Ishikawa (cell line): ENCODE data around the gene SUCLG2.

Source experiments
- CEBPB ChIP-seq: IDR thresholded peaks from 2 replicates; pipeline ENCODE4 v1.6.1; 2012
- CREB1 ChIP-seq: IDR thresholded peaks from 2 replicates; pipeline ENCODE4 v1.6.1; 2012; ENCODE audit warnings: low read depth
- EP300 ChIP-seq: IDR thresholded peaks from 2 replicates; pipeline ENCODE4 v1.6.1; 2012; ENCODE audit warnings: borderline replicate concordance
- FOXM1 ChIP-seq: IDR thresholded peaks from 2 replicates; pipeline ENCODE4 v1.6.1; 2012; ENCODE audit warnings: low read depth, borderline replicate concordance
- MAX ChIP-seq: IDR thresholded peaks from 2 replicates; pipeline ENCODE4 v1.6.1; 2012
- NFIC ChIP-seq: IDR thresholded peaks from 2 replicates; pipeline ENCODE4 v1.6.1; 2012
- RAD21 ChIP-seq: IDR thresholded peaks from 2 replicates; pipeline ENCODE4 v1.6.1; 2012; ENCODE audit warnings: low read depth
- TAF1 ChIP-seq: IDR thresholded peaks from 2 replicates; pipeline ENCODE4 v1.6.1; 2012; ENCODE audit warnings: low read depth, mild to moderate bottlenecking
- TCF12 ChIP-seq: IDR thresholded peaks from 2 replicates; pipeline ENCODE4 v1.6.1; 2012; ENCODE audit warnings: low read depth
- TEAD4 ChIP-seq: IDR thresholded peaks from 2 replicates; pipeline ENCODE4 v1.6.1; 2012
- TF ChIP-seq, protein P1 (sequence below): IDR thresholded peaks from 2 replicates; pipeline ENCODE4 v1.6.1; 2012; ENCODE audit warnings: low read depth, mild to moderate bottlenecking

- TF ChIP-seq MAX (no peak), EP300 (no peak), RAD21 (no peak), TAF1 (no peak), CREB1 (no peak), NFIC (no peak), TCF12 (no peak), TEAD4 (no peak), CEBPB (no peak), FOXM1 (no peak)
- TF ChIP-seq, protein P1, sequence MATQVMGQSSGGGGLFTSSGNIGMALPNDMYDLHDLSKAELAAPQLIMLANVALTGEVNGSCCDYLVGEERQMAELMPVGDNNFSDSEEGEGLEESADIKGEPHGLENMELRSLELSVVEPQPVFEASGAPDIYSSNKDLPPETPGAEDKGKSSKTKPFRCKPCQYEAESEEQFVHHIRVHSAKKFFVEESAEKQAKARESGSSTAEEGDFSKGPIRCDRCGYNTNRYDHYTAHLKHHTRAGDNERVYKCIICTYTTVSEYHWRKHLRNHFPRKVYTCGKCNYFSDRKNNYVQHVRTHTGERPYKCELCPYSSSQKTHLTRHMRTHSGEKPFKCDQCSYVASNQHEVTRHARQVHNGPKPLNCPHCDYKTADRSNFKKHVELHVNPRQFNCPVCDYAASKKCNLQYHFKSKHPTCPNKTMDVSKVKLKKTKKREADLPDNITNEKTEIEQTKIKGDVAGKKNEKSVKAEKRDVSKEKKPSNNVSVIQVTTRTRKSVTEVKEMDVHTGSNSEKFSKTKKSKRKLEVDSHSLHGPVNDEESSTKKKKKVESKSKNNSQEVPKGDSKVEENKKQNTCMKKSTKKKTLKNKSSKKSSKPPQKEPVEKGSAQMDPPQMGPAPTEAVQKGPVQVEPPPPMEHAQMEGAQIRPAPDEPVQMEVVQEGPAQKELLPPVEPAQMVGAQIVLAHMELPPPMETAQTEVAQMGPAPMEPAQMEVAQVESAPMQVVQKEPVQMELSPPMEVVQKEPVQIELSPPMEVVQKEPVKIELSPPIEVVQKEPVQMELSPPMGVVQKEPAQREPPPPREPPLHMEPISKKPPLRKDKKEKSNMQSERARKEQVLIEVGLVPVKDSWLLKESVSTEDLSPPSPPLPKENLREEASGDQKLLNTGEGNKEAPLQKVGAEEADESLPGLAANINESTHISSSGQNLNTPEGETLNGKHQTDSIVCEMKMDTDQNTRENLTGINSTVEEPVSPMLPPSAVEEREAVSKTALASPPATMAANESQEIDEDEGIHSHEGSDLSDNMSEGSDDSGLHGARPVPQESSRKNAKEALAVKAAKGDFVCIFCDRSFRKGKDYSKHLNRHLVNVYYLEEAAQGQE, result no peak
Observed at GRCh38 chr3:67453628-67454027, 200.8 kb downstream of the SUCLG2 start.
